IMR-90 (cell line): ENCODE results near the gene HRH3.

Source experiments
- BHLHE40 ChIP-seq: fragments of 150-350 bp; IDR thresholded peaks from 2 replicates; pipeline ENCODE4 v1.6.1; 2016; ENCODE audit warnings: mild to moderate bottlenecking, low read depth, low read length
- CEBPB ChIP-seq: IDR thresholded peaks from 2 replicates; pipeline ENCODE4 v1.6.1; 2012; ENCODE audit warnings: low read depth, low read length, improper control_type of control experiment
- FOS ChIP-seq: fragments of 150-350 bp; IDR thresholded peaks from 2 replicates; pipeline ENCODE4 v1.6.1; 2016; ENCODE audit warnings: low read depth, low read length
- MAFK ChIP-seq: IDR thresholded peaks from 2 replicates; pipeline ENCODE4 v1.6.1; 2012; ENCODE audit warnings: low read depth, low read length, improper control_type of control experiment
- MAZ ChIP-seq: IDR thresholded peaks from 2 replicates; pipeline ENCODE4 v1.6.1; 2012; ENCODE audit warnings: low read depth, mild to moderate bottlenecking, low read length, improper control_type of control experiment, moderate library complexity, borderline replicate concordance
- MXI1 ChIP-seq: IDR thresholded peaks from 2 replicates; pipeline ENCODE4 v1.6.1; 2012; ENCODE audit warnings: low read depth, mild to moderate bottlenecking, low read length, moderate library complexity, borderline replicate concordance
- POLR2A ChIP-seq: IDR thresholded peaks from 2 replicates; pipeline ENCODE4 v1.6.1; 2012; ENCODE audit warnings: mild to moderate bottlenecking, low read depth, low read length
- RCOR1 ChIP-seq: IDR thresholded peaks from 2 replicates; pipeline ENCODE4 v1.6.1; 2012; ENCODE audit warnings: mild to moderate bottlenecking, low read length, improper control_type of control experiment; ENCODE audit not compliant: insufficient replicate concordance
- RFX5 ChIP-seq: IDR thresholded peaks from 2 replicates; pipeline ENCODE4 v1.8.0; 2012; ENCODE audit warnings: low read depth, mild to moderate bottlenecking, low read length, moderate library complexity
- SMC3 ChIP-seq: fragments of 150-350 bp; IDR thresholded peaks from 2 replicates; pipeline ENCODE4 v1.6.1; 2016; ENCODE audit warnings: low read depth, mild to moderate bottlenecking, antibody characterized with exemption, low read length, moderate library complexity
- TF ChIP-seq, protein P1 (sequence below): fragments of 150-350 bp; IDR thresholded peaks from 2 replicates; pipeline ENCODE4 v1.6.1; 2016; ENCODE audit warnings: low read depth, mild to moderate bottlenecking, low read length, moderate library complexity, borderline replicate concordance
- TF ChIP-seq, protein P2 (sequence below): conservative IDR thresholded peaks from 2 replicates; pipeline ENCODE4 v1.5.1; 2012; ENCODE audit warnings: mild to moderate bottlenecking, low read depth, low read length, improper control_type of control experiment
- TF ChIP-seq, protein P3 (sequence below): fragments of 150-350 bp; IDR thresholded peaks from 2 replicates; pipeline ENCODE4 v1.6.1; 2017; ENCODE audit warnings: mild to moderate bottlenecking, antibody characterized with exemption, low read length, low read depth

DNA sequence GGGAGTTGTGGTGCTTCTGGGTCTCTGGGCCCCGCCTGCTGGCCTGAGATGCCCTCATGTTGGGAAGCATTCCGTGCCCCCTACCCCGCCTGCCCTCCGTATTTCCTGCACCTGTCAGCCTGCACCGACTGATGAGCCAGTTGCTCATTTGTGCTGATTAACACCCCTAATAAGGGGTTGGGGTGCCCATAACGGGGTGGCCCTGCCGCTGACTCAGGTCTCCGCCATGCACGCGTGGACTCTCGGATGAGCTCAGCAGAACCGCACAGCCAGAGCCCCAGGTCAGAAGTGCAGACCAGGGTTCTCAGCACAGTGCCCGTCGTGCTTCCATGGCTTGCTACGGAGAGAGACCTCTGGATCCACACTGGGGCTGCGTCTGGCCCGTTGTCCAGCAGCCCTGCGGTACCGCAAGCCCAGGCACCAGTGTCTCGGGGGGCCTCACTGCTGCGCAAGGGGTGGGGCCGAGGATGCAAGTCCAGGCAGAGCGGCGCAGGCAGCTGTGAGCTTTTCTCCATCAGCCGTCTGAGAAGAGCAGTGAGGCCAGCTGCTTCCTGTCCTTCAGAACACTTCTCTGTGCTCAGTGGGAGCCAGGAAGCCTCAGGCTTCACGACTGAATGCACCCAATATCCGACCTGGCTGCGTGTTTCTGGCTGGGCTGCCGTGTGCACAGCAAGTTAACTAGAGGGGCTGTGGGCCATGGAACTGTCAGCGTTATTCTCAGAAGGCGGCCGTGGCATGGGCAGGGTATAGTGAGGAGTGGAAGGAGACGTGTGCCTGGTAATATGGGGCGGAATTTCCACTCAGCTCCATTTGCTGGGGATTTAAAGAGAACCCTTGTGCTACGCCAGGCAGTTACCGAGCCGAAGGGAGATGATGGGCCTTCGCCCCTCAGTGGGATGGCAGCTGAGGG, 18.6 kb downstream of the HRH3 start:
- TF ChIP-seq SMC3 (no peak), RFX5 (no peak), CEBPB (no peak), POLR2A (no peak), FOS (no peak), BHLHE40 (no peak), RCOR1 (no peak), MXI1 (no peak), MAZ (no peak), MAFK (no peak)
- TF ChIP-seq, protein P1, sequence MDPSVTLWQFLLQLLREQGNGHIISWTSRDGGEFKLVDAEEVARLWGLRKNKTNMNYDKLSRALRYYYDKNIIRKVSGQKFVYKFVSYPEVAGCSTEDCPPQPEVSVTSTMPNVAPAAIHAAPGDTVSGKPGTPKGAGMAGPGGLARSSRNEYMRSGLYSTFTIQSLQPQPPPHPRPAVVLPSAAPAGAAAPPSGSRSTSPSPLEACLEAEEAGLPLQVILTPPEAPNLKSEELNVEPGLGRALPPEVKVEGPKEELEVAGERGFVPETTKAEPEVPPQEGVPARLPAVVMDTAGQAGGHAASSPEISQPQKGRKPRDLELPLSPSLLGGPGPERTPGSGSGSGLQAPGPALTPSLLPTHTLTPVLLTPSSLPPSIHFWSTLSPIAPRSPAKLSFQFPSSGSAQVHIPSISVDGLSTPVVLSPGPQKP: no peak
- TF ChIP-seq, protein P2, sequence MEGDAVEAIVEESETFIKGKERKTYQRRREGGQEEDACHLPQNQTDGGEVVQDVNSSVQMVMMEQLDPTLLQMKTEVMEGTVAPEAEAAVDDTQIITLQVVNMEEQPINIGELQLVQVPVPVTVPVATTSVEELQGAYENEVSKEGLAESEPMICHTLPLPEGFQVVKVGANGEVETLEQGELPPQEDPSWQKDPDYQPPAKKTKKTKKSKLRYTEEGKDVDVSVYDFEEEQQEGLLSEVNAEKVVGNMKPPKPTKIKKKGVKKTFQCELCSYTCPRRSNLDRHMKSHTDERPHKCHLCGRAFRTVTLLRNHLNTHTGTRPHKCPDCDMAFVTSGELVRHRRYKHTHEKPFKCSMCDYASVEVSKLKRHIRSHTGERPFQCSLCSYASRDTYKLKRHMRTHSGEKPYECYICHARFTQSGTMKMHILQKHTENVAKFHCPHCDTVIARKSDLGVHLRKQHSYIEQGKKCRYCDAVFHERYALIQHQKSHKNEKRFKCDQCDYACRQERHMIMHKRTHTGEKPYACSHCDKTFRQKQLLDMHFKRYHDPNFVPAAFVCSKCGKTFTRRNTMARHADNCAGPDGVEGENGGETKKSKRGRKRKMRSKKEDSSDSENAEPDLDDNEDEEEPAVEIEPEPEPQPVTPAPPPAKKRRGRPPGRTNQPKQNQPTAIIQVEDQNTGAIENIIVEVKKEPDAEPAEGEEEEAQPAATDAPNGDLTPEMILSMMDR: no peak
- TF ChIP-seq, protein P3, sequence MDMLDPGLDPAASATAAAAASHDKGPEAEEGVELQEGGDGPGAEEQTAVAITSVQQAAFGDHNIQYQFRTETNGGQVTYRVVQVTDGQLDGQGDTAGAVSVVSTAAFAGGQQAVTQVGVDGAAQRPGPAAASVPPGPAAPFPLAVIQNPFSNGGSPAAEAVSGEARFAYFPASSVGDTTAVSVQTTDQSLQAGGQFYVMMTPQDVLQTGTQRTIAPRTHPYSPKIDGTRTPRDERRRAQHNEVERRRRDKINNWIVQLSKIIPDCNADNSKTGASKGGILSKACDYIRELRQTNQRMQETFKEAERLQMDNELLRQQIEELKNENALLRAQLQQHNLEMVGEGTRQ: no peak
